GM19193 (cell line): Measurements from ENCODE around the gene ARSB.

ENCODE experiments used
- POLR2A ChIP-seq: IDR thresholded peaks from 4 replicates; pipeline ENCODE4 v1.6.1; 2011; ENCODE audit not compliant: insufficient read depth, insufficient read length; ENCODE audit errors: extremely low read depth

The ARSB gene

DNA sequence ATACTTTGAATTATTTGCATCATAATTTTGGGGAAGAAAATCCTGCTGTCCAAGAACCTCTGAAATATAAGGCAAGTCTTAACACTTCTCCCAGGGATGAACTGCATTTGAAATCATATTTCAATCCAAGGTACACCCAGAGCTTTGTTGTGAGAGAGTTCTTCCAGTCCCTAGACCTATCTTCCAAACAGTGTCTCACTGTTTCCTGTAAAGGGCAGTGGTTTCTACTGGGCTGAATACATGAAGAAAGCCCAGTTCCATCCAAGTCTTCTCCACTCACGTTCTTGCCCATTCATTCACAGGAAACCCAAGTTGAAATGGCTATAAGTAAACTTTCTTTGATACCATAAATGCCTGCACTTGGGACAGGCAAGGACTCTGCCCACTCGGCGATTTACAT, 228.3 kb downstream of the ARSB start:
- TF ChIP-seq POLR2A = no peak

DNA sequence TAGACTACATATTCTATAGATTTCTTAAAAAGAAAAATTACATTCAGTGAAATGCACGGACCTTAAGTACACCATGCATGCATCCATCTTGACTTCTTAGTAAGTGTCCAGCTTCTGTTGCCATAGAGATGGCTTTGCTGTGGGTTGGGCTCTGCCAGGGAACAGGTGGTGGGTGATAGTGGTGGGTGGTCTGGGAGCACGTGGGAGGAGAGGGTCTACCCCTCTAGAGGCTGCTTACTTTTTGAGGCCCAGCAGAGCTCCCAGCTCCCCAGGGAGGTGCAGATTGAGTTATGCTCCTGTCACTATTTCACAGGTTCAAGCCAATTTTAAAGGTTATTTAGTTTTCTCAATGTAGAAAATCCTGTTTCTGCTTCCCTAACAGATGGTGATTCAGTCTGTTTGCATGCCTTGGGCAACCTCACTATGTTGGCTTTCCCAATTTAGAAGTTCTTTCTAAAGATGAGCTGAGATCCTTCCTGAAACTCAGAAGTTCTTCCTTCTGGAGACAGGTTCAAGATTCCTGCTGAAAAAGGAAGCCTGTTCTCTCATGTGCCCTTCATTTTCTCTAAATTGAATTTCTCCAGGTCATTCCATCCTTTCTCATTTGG, 229.2 kb downstream of the ARSB start:
- TF ChIP-seq POLR2A = no peak

DNA sequence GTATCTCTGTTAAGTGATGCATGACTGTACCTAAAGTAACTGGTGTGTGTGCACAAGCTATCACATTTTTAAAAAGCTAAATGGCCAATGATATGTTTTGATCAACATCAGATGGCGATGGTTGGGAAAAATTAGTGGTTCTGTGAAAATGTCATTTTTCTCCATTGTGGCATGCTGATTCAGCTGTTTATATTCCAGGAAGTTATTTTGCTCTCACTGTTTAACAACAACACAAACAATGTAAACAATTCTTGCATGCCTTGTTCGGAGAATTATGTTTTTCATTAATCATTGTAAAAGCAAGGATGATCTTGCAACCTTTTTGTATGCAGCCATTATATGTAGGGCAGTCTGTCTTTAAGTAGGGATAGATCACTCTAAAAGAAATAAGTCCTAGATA, 230.5 kb downstream of the ARSB start:
- TF ChIP-seq POLR2A = no peak

DNA sequence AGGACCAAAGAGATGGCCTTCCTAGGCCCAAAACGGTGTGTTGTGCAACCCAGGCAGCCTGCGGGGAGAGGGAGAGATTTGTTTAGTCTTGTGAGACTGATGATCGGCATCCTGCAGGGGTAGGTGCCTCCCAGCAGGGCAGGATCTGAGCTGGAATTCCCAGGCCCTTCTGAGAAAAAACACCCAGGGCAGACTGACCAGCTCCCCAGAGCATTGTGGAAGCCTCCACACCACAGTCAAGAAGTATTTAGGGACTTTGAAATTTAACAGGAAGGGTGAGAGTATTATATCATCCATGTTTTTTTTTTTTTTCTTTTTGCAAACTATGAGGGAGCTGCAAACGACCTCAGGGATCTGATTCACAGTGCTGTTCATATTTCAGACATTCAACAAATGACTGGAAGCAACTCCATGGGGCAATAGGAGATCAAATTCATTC, 232.0 kb downstream of the ARSB start:
- TF ChIP-seq POLR2A = no peak

DNA sequence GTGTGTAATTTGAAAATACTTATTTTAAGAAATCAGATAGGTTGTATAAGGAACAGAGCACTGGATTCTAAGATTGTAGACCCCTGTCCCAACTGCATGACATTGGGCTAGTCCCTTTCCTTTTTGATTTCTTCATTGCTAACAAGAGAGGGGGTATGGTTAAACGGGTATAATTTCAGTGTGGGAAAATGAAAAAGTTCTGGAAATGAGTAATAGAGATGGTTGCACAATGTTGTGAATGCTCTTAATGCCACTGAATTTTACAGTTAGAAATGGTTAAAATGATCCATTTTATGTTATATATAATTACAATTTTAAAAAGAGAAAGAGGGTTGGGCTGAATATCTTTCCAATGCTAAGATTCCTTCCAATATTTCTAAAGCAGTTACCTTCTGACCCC, 233.2 kb downstream of the ARSB start:
- no peak for TF ChIP-seq POLR2A

DNA sequence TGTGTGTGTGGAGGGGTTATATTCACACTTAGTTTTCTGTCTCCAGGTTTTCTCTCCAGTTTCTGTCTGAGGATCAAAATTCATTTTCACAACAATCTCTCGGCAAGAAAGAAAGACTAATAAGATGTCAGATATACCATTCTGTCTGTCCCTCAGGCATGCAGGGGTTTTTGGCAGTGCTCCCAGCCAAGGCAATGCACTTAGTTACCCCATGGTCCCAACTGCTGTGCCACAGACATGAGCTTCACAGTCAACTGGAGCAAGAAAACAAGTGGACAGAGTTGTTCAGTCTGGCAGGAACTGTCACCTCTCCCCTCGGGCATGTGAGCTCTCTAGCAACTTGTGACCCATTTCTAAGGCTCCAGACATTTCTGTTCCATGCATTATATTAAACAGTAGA, 234.8 kb downstream of the ARSB start:
- TF ChIP-seq POLR2A = no peak

DNA sequence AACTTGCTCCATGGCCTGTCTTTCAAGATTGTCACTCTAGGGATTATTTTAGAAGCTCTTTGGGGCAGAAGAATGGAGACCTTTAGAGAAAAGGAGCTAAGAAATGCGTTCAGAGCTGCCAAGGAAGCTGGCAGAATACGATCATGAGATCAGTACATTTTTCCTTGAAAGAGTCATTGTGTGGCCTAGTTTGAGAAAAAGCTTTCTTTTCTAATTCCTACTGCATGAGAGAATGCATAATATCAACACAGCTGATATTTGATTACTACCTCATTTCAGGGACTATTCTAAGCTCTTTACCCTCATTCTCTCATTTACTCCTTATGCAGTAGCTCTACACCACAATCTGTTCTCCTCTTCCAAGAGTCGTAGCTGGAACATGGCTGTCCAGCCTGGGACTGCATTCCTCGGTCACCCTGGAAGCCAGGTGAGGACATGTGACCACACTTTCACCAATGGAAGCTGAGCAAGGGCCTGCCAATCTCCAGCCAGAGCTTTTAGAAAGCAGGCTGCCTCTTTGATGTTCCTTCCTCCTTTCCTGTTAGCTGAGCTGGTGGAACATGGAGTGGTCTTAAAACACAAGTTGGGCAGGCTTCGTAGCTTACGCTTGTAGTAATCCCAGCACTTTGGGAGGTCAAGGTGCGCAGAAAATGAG, 237.3 kb downstream of the ARSB start:
- no peak for TF ChIP-seq POLR2A

DNA sequence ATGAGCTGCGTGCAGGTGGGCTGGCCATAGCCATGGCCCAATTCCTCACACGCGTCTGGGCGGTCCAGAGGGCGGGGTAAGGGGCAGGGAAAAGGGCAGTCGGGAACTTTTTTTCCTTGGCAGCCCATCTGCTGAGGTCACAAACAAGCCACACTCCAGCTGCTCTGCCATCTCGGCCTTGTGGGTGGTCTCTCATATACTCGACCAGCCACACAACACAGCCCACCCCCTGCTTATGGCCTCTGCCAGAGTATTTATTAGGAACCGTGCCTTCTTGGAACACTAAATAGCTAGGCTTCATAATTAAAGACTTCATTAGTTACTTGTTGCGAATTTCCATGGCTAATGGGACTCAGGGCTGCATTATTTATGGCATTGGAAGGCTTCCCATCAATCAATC, 238.1 kb downstream of the ARSB start:
- no peak for TF ChIP-seq POLR2A

DNA sequence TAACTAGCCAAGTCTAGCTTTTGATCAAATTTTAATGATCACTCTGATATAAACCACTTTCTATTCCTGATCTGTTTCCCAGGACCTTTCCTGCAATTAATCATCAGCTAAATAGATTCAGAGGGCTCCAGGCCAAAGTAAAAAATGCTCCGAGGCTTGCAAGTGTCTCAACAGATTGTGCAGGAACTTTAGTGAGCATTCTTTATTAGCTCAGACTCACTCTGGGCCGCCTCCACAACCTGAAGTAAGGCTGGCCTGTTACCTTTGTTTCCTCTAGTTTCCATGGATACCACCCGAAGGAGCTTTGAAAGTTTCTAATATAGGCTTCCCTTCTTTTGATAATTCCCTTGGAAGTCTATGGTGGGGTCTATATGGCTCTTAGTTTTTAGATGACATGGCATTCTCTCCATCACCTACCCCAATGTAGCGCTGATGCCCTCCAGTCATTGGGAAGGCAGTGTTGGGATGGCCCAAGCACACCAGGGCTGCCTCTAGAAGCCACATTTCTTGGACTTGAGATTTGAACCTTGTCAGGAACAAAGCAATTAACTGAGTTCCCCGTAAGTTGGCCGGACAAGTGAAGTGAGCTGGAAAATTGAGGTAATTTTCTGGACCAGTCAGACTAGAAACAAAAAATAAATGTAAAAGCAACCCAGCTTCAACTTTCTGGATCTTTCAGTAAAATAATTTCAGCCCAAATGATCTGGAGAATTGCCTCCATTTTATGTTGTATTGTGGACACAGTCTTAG, 238.9 kb downstream of the ARSB start:
- no peak for TF ChIP-seq POLR2A

DNA sequence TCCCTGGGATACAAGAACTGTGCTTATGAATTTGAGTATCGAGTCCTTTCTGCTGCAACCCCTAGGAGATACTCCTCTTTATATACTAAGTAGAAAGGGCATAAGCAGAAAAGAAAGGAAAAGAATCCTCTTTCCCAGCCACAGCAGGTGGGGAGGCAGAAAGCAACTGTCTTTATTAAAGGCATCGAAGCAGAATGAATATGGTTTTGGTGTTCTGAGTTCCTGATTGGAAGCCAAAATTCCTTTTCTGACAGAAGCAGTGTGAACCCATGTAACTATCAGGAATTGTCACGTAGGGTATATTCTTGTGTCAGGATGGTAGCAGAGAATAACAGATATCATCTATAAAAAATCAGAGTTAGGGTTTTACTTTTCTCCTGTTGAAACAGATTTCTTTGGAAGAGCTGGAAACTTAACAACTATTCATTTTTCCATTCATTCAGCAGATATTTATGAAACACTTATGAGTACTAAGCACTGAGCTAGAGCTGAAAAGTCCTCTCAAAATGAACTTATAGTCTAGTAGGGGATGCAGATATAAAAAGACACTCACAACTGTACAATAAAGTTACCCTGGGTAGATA, 240.1 kb downstream of the ARSB start:
- TF ChIP-seq POLR2A = no peak

DNA sequence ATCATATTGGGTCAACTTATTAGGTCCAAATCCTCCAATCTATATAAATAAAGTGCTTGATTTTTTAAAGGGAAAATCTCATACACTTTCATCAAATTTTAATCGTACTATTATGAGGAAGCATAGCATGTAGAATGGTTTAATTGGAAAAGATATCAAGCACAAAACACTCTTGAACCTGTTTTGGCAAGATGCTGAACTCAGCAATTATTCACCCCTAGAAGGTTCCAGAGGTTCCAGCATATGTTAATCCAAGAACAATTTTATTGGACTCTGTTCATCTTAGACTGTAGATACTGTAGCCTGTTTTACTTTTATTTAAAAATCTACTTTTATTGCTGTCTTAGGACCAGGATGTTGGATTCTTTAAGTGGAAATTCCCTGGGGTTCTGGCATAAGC, 244.1 kb downstream of the ARSB start:
- TF ChIP-seq POLR2A = no peak

DNA sequence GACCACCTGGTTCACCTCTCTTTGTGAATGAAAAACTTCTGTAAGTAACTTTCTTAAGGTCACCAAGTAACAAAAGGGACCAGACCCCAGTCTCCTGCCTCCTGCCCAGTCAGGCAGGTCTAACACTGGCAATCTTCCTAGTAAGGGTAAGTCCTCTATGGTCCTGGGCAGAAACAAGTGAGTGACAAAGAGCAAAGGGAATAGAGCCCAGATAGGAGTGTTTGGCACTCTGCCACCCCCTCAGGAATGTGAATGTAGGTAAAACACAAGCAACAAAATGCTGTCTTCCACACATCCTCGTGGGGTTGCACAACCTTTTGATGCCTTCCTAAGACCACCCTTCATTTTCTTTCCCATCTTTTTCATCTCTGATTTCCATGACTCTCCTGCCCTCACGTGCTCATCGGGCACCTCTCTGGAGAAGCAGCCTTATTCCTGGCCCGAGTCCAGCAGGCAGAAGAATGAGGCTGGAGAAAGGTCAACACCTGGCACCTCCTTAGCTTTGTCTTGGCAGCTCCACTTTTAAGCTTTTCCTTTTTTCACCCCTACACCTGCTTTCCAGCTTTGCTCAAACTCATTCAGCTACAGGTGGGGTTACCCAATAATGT, 246.3 kb downstream of the ARSB start:
- TF ChIP-seq POLR2A = no peak

DNA sequence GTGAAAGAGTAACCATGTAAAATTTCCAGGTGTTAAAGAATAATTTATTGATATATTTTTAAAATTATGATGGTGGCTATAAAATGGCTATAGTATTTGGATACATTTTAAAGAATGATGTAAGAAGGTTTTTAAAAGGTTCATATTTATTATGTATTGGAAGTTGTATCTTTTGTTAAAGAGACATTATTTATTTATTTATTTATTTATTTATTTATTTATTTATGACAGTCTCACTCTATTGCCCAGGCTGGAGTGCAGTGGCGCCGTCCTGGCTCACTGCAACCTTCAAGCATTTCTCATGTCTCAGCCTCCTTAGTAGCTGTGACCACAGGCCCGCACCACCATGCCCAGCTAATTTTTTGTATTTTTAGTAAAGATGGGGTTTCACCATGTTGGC, 247.0 kb downstream of the ARSB start:
- TF ChIP-seq POLR2A = no peak

DNA sequence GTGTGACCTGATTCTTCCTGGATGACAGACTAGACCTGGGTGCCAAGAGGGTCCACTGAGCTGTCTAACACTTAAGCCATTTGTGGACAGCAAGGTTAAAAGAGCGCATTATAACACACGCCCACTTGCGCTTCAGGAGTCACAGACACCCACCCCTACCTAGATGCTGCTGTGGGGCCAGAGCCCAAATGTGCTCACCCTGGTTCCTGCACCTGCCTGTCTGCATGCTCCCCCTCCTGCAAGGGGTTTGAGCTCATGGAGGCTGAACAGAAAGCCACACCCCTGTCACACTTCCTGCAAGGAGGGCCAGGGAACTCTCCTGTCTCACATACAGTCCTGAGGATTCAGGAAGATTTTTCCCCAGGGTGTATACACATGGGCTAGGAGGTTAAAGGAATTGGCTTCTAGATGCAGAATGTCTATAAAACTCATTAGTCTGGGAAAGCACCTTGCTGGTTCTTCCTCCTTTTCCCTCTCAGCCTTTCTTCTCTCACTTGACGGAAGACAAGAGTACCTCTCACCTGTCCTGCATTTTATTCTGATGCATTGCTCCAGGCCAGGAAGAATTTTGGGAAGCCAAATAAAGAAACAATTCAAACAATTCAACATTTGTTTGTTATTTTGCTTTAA, 249.2 kb downstream of the ARSB start:
- TF ChIP-seq POLR2A = no peak

DNA sequence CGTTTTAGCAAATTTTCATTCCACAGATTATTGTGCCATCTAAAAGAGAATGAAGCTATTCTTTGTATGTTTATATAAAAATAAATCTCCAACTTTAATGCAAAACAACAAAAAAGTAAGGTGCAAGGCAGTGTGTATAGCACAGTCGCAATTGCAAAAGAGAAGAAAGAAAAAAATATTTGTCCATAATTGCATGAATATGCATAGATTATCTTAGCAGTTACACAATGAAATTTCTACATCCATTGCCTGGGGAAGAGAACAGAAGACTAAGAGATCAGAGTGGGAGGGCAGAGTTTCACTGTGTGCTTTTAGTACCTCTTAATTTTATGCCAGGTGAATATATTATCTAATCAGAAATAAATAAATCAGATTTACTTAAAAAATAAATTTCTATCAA, 250.2 kb downstream of the ARSB start:
- no peak for TF ChIP-seq POLR2A
